Inflammatory macrophage treated with lipopolysaccharide for 1 hour (primary cell): ENCODE results near the gene CSF3R.
"Not testable (repeated sequence)": the region's sequence is repeated elsewhere in the genome, so short reads cannot be mapped to it uniquely, and the experiment has no call there.

Source experiments
- DNase-seq, 2 donors: peaks; one replicate each; pipeline ENCODE4 v3.0.0-alpha.2; 2020 to 2022

Gene CSF3R

GRCh38 chr1:36512842-36513241 lies 30.1 kb upstream of the CSF3R start:
- DNase-seq = no peak

GRCh38 chr1:36511804-36512798 lies 29.4 kb upstream of the CSF3R start:
- no peak for DNase-seq

DNA sequence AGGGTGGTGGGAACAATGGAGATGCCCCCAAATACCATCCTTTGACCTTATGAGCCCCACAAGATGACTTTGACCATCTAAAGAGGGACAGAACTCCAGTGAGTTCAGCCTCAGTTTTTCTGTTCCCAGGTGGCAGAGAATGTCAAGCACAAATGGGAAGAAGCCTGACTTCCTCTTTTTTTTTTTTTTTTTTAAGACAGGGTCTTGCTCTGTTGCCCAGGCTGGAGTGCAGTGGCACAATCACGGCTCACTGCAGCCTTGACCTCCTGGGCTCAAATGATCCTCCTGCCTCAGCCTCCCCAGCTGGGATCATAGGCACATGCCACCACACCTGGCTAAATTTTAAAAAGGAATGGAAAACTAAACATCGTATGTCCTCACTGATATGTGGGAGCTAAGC lies 28.5 kb upstream of the CSF3R start:
- not testable (repeated sequence) for DNase-seq

DNA sequence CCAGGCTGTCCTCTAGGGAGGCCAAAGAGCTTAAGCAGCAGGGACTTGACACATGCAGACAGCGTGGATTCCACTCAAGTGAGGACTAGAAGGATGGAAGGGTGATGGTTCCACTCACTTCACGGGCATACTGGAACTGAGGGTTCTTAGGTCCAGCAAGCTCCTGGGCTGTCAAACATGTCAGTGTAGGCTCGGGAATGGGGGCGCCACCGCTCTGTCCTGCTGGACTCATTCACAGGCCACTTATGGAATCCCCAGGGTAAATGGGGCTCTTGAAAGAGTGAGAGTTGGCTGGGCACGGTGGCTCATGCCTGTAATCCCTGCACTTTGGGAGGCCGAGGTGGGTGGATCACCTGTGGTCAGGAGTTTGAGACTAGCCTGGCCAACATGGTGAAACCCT lies 27.7 kb upstream of the CSF3R start:
- DNase-seq = no peak

- no peak for DNase-seq
Measured at GRCh38 chr1:36508257-36508656, 25.5 kb upstream of the CSF3R start.

GRCh38 chr1:36506276-36506920 lies 23.7 kb upstream of the CSF3R start:
- peak in 1 of 2 donors; percentile 24 for DNase-seq

DNA sequence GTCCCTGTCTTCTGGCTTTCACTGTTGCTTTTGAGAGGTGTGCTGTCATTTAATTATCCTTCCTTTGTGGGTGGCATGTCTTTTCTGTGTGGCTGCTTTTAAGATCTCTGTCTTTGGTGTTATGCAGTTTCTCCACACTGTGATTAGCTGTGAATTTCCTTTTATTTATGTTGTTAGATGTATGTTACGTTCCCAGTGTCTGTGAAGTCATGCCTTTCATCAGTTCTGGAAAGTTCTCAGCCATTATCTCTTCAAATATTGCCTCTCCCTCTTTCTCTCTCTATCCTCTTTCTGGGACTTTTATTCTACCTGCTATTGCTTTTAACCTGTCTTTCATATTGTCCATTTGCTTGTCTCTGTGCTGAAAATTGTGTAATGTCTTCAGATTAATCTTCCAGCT lies 21.0 kb upstream of the CSF3R start:
- DNase-seq = no peak

GRCh38 chr1:36503159-36503558 lies 20.4 kb upstream of the CSF3R start:
- DNase-seq = no peak

DNA sequence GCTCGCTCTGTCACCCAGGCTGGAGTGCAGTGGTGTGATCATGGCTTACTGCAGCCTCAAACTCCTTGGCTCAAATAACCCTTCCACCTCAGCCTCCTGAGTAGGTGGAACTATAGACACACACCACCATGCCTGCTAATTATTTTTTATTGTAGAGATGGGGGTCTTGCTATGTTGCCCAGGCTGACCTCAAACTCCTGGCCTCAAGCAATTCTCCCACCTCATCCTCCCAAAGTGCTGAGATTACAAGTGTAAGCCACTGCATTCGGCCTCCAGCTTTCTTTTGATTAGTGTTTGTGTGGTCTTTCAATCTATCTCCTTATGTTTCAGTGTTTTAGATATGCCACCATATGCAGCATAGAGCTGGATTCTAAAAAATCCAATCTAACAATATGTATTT lies 19.9 kb upstream of the CSF3R start:
- DNase-seq = no peak

- not testable (repeated sequence) for DNase-seq
Measured at GRCh38 chr1:36501911-36502310, 19.2 kb upstream of the CSF3R start.

GRCh38 chr1:36497207-36497606 lies 14.5 kb upstream of the CSF3R start:
- no peak for DNase-seq

DNA sequence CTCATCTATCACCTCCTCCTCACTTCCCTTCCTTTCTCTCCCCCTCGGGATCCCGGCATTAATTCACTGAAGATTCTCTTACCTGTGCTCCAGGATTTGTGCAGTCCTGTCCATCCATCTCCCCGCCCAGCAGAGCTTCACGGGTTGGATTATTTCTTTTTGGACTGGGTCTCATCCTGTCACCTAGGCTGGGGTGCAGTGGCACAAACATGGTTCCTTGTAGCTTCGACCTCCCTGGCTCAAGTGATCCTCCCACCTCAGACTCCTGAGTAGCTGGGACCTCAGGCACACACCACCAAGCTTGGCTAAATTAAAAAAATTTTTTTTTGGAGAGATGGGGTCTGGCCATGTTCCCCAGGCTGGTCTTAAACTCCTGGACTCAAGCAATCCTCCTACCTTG lies 12.3 kb upstream of the CSF3R start:
- DNase-seq = no peak

- DNase-seq = no peak
Measured at GRCh38 chr1:36493524-36493923, 10.8 kb upstream of the CSF3R start.

GRCh38 chr1:36492491-36492890 lies 9.8 kb upstream of the CSF3R start:
- DNase-seq = no peak

DNA sequence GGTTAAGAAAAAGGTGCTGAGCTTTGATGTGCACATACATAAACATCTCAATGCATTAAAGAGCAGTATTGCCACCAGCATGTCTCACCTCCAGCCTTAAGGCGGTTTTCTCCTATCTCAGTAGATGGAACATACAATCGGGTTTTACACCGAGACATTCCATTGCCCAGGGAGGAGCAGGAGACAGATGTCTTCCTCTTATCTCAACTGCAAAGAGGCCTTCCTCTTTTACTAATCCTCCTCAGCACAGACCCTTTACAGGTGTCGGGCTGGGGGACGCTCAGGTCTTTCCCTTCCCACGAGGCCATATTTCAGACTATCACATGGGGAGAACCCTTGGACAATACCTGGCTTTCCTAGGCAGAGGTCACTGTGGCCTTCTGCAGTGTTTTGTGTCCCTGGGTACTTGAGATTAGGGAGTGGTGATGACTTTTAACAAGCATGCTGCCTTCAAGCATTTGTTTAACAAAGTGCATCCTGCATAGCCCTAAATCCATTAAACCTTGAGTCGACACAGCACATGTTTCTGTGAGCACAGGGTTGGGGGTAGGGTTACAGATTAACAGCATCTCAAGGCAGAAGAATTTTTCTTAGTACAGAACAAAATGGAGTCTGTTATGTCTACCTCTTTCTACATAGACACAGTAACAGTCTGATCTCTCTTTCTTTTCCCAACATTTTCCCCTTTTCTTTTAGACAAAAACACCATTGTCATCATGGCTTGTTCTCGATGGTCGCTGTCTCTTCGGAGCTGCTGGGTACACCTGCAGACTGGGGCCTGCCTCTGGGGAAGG lies 6.7 kb upstream of the CSF3R start:
- not testable (repeated sequence) for DNase-seq

DNA sequence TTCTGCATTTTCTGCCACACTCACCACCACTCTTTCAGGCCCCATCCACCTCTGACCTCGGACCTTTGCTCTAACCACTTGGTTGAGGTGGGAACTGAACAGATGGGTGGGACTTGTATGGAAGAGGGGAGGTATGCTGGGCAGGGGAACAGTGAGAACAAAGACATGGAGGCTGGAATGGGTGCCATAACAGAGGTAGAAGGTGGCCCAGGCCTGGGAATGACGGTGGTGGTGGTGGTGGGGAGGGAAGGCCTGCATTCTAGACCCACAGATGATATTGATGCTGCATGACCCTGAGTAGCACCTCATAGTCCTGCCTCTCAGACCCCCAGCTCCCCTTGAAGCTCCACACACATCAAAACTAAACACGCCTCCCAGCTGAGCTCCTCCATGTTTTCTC lies 5.2 kb upstream of the CSF3R start:
- DNase-seq = no peak

- not testable (repeated sequence) for DNase-seq
Measured at GRCh38 chr1:36487336-36487725, 4.6 kb upstream of the CSF3R start.

DNA sequence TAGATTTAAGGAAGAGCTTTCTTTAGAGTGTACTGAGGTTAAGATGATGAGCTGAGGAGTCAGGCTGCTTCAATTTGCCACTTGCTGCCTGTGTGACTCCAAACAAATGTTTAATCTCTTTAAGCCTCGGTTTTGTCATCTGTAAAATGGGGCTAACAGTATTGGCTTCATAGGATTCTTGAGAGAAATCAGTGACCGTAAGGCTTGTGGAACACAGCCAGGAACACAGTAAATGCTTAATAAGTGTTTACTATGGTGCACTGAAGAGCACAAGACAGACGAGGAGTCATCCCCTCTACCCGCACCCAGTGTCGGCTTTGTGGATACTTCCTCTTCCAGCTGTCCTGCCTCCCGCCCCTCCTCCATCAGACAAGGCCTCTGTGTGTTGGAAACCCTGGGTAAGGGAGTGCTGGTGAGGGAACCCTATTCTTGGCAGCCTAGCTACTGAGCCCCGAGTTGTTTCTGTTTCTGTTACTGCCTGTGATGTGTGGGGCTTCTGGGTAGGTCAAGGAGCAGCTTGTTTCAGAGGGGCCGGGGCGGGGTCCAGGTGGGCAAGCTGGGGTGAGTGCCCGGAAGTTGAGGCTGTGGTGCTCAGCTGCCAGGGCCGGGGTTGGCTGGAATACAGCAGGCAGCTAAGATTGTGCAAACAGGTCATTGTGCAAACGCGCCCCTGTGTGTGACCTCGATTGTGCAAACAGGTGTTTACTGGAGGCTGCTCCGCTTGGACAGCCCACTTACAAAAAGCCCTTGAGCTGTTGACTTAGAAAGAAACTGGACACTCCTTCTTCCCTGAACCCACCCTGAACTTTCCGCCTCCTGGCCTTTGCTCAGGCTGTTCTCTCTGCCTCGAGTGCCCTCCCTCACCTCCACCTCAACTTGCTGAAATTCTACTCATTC lies 4.0 kb upstream of the CSF3R start:
- peak; percentile 85 to 88 for DNase-seq

GRCh38 chr1:36486093-36486438 lies 3.4 kb upstream of the CSF3R start:
- DNase-seq = no peak

GRCh38 chr1:36484099-36484498 lies 1.4 kb upstream of the CSF3R start:
- no peak for DNase-seq

DNA sequence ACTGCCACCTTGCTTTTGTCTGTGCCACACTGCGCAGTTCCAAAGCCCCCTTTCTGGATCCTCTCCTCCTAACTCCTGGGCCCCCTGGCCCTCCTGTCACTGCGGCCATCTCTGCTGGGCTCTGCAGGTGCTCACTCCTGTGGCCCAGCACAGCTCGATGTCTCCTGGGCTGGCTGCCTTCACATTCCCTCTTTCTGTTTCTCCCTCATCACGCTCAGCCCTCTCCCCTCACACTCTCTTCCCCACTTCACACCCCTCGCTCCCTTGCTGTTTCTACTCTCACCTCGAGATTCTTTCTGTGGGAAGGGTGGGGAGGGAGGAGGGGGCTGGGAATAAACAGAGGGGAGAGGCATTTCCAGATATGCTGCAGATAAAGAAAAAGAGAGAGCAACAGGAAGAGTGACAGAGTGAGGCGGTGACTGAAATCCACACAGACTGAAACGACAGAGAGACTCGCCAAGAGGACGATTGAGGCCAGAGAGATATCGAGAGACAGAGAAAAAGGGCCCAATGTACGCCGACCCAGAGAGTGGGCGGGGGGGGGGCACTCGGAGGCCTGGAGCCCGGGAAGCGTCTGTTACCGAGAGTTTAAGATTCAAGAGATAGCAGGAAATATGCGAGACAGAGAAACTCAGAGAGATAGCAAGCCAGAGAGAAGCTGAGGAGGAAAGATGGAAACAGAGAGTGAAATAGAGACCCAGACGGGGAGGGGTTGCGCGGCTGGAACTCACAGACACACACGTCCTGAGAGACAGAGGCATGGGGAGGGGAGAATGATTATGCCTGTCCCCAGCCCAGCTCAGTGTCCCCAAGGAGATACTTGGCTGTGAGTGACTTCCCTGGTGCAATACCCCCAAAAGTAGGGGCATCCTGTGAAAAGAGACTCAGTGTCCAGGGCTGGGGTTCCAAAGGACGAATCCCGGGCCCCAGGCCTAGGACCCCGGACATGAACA lies 666 bp downstream of the CSF3R start:
- peak in 1 of 2 donors; percentile 12 for DNase-seq
